HUES64 (cell line): ENCODE data around the gene MTM1.

Experiments
- H3K27ac ChIP-seq: 2 replicates; pipeline ENCODE4 v1.7.0; 2013; ENCODE audit warnings: low read depth, low read length, inconsistent platforms
- H3K27me3 ChIP-seq: 2 replicates; pipeline ENCODE4 v1.6.1; 2013; ENCODE audit warnings: mild to moderate bottlenecking, low read length; ENCODE audit not compliant: insufficient read depth
- H3K36me3 ChIP-seq: 2 replicates; pipeline ENCODE4 v1.6.1; 2013; ENCODE audit warnings: mild to moderate bottlenecking, low read length; ENCODE audit not compliant: insufficient read depth
- H3K4me1 ChIP-seq: 2 replicates; pipeline ENCODE4 v1.6.1; 2013; ENCODE audit warnings: mild to moderate bottlenecking, low read length, moderate library complexity; ENCODE audit not compliant: insufficient read depth
- H3K4me3 ChIP-seq: 2 replicates; pipeline ENCODE4 v1.5.1; 2013; ENCODE audit warnings: mild to moderate bottlenecking, low read length, moderate library complexity
- H3K9ac ChIP-seq: 2 replicates; pipeline ENCODE4 v1.6.1; 2013; ENCODE audit warnings: mild to moderate bottlenecking, low read depth, low read length
- H3K9me3 ChIP-seq: 2 replicates; pipeline ENCODE4 v1.6.1; 2013; ENCODE audit warnings: low read depth, low read length; ENCODE audit not compliant: insufficient read depth
- WGBS: fragments of 150-250, 120-280 bp; methylation state at CpG from one replicate; pipeline ENCODE4 v1.1.7; 2013; ENCODE audit warnings: missing lambda C conversion rate; 5-methylcytosine and 5-hydroxymethylcytosine counted together

The MTM1 gene

DNA sequence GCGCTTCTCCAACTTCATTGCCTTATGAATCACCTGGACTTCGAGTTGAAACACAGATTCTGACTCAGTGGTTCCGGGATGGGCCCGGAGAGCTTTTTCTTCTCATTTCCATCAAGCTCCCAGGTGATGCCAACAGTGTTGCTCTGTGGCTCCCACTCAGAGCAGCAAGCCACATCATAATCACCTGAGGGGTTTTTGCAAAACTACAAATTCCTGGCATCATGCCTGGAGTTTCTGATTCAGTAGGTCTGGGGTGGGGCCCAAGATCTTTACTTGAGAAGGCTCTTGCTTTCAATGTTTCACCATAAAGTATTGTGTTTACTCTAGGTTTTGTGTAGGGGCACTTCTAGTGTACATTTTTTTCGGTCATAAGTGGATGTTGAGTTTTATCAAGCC is 7.0 kb downstream of the MTM1 start:
- Histone ChIP-seq H3K27ac (peak overlapping the region; percentile 49; the same call in 1 of the 2 replicates), H3K27me3 (no peaks in the 10 kb centered on the region), H3K4me3 (no peak overlapping the region), H3K9ac (no peak overlapping the region), H3K4me1 (peaks cover 49% of the 10 kb centered on the region), H3K36me3 (no peaks in the 10 kb centered on the region), H3K9me3 (no peaks in the 10 kb centered on the region)
- 71% methylated on average over 4 of the region's 5 CpGs for WGBS

DNA sequence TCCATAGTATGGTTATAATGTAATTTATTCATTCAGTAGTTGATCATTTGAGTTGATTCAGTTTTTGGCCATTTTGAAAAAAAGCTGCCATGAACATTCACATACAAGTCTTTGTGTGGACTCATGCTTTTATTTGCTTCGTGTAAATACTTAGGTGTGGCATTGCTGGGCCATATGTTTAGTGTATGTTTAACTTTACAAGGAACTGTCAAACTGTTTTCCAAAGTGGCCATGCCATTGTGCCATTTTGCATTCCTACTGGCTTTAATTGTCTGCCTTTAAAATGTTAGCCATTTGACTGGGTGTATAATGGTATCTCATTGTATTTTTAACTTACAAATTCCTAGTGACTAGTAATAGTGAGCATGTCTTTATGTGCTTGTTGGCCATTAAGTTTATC is 8.8 kb downstream of the MTM1 start:
- Histone ChIP-seq H3K27ac (no peak overlapping the region), H3K27me3 (no peaks in the 10 kb centered on the region), H3K9ac (no peak overlapping the region), H3K4me1 (peaks cover 35% of the 10 kb centered on the region), H3K36me3 (no peaks in the 10 kb centered on the region), H3K9me3 (no peaks in the 10 kb centered on the region), H3K4me3 (no peak overlapping the region)
- WGBS: 94% methylated on average over 1 of the region's 1 CpG

DNA sequence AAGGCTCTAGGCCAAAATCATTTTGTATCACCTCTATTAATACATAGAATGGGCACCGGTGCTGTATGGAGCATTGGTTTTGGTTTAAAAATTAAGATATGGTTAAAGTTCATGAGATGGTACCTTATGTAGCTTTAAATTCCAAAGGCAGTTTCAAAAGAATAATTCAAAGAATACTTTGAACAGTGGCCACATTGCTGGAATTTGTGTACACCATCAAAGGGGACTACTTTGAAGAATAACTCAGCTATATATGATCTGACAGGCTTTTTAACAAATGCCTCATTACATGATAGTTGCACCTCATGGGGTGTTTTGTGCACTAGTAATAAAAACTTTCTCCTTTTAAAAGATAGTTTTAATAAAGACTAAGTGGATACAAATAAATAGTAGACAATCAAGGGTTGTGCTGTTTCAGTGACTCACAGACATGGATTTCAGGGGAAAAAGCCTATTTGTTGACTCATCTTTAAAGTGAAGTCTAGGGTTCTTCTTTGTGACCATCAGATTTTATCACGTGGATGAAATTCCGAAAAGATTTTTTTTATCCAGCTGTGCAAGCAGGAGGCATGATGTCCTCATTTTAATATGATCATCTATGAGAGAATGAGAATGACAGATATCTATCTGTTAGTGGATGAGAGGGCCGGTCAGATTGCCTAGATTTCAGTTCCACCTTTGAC is 12.8 kb downstream of the MTM1 start:
- WGBS: 83% methylated on average over 3 of the region's 4 CpGs
- Histone ChIP-seq H3K9ac (no peak overlapping the region), H3K27ac (no peak overlapping the region), H3K36me3 (no peaks in the 10 kb centered on the region), H3K9me3 (no peaks in the 10 kb centered on the region), H3K4me1 (no peaks in the 10 kb centered on the region), H3K27me3 (no peaks in the 10 kb centered on the region), H3K4me3 (no peak overlapping the region)

DNA sequence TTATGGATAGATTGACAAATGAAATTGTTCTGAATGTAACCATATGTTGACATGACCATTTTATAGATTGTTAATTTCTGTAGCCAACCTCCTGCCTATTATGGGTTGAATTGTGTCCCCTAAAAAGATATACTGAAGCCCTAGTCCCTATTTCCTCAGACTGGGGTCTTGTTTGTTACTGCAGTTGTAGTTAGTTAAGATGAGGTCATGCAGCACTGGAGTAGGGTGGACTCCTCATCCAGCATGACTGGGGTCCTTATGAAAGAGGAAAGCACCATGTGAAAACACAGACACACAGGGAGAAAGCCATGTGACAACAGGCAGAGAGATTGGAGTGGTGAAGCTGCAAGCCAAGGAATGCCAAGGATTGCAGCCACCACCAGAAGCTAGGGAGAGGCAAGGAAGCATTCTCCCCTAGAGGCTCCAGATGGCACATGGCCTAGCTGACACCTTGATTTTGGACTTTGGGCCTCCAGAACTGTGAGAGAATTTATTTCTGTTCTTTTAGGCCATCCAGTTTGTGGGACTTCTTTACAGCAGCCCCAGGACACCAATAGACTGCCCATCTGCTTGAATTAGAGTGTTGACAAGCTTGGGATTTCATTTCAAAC is 14.0 kb downstream of the MTM1 start:
- H3K9ac ChIP-seq: no peak overlapping the region
- H3K27me3 ChIP-seq: no peaks in the 10 kb centered on the region
- H3K9me3 ChIP-seq: no peaks in the 10 kb centered on the region
- no peaks in the 10 kb centered on the region for H3K4me1 ChIP-seq
- H3K27ac ChIP-seq: no peak overlapping the region
- H3K36me3 ChIP-seq: no peaks in the 10 kb centered on the region
- H3K4me3 ChIP-seq: no peak overlapping the region

DNA sequence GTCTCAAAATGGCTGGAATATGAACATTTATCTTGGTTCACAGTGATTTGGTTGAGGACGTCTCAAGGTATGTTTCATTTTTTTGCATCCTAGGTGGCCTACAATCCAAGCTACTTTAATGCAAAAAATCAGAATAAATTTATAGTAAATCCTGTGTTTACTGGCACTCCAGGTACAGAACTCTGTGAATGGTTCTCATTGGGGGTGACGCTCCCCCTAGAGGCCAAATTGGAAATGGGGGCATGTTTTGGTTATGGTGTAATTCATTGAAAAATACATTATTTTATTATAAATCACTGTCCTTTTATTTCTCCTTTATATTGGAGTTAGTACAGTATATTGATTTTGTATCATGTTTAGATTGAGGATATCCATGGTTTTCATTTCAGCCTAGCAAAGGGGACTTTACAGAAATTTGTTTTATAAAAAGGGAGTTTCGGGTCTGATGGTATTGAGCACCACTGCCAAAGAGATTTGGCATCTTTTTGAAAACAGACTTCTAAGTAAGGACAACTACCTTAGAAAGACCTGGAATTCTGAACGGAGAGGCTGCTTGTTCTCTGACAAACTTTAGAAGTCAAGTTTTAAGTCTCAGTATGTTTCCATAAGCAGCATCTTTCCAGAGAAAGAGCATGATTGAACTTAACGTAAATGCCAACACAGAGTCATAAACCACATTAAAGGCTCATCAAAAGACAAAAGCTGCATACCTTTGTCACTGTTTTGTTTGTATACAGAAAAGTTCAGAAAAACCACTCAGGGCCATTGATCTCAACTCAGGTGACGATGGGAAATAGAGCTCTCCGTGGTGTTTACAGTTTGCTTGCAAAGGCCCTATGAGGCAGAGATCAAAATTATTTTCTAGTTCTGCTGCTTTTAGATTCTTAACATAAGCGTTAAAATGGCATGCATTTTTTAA is 19.4 kb downstream of the MTM1 start:
- Histone ChIP-seq H3K4me3 (no peak overlapping the region), H3K4me1 (no peaks in the 10 kb centered on the region), H3K36me3 (no peaks in the 10 kb centered on the region), H3K9me3 (no peaks in the 10 kb centered on the region), H3K27me3 (no peaks in the 10 kb centered on the region), H3K9ac (no peak overlapping the region), H3K27ac (no peak overlapping the region)
- 87% methylated on average over 7 of the region's 8 CpGs for WGBS

DNA sequence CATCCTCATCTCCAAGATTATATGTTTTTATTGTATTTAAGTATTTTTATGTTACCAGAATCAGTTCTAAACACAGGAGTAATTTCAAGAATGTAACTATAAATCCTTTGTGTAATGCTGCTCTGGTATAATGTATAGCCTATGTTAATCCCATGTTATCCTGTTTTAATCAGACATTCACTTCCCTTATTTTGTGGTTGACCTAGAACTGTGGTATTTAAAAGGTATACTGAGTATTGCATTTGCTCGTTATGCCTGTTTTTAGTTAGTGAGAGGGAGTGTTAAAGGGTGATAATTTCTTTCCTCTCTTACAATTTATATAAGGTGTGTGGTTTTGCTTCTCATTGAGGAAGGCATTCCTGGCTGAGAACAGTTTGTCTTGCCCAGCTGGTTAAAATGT is 26.2 kb downstream of the MTM1 start:
- no peak overlapping the region for H3K27ac ChIP-seq
- no peak overlapping the region for H3K9ac ChIP-seq
- no CpG with 5 or more reads among the region's 1 CpG for WGBS
- H3K27me3 ChIP-seq: no peaks in the 10 kb centered on the region
- peaks cover 7% of the 10 kb centered on the region for H3K4me1 ChIP-seq
- no peaks in the 10 kb centered on the region for H3K36me3 ChIP-seq
- no peak overlapping the region for H3K4me3 ChIP-seq
- no peaks in the 10 kb centered on the region for H3K9me3 ChIP-seq

DNA sequence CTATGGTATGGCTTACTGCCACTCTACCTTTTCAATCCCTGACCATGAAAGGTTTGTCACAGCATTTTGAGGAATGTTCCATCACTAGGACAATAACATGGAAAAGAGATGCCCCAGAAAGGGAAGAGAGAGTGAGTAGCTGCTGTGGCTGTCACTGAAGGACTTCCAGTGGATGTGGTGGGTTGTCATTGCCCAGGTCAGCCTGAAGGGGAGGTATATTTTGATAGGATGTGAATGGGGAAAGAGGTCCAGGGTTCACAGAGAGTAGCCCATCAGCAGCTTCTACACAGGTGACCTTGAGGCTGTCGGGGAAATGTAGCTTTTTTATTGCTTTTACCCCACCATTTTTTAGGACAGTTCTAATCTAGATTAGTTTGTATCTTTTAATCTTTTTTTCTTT is 30.8 kb downstream of the MTM1 start:
- H3K27me3 ChIP-seq: no peaks in the 10 kb centered on the region
- H3K4me1 ChIP-seq: peaks cover 7% of the 10 kb centered on the region
- no peak overlapping the region for H3K27ac ChIP-seq
- H3K9ac ChIP-seq: no peak overlapping the region
- H3K4me3 ChIP-seq: no peak overlapping the region
- H3K9me3 ChIP-seq: no peaks in the 10 kb centered on the region
- WGBS: 100% methylated on average over 1 of the region's 1 CpG
- H3K36me3 ChIP-seq: peaks cover 2% of the 10 kb centered on the region; the same call in 1 of the 2 replicates

DNA sequence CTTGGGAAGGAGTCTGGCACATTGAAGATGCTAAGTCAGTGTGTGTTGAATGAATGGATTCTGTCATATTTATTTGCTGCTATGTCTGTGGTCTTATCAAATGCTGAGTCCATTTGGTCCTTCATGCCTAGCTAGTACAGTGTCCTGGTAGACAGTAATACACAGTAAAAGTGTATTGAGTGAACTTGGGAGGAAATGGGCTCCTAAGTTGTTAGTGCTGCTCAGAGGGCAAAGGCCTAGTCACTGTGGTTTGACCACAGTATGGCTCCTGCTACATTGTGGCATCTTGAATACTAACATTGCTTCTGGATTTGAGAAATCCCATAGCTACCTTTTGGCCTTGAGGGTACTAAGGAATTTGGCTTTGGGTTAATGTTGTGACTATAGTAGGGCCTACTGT is 33.9 kb downstream of the MTM1 start:
- no peaks in the 10 kb centered on the region for H3K4me1 ChIP-seq
- H3K9me3 ChIP-seq: no peaks in the 10 kb centered on the region
- H3K27me3 ChIP-seq: no peaks in the 10 kb centered on the region
- H3K9ac ChIP-seq: no peak overlapping the region
- peaks cover 2% of the 10 kb centered on the region; the same call in 1 of the 2 replicates for H3K36me3 ChIP-seq
- H3K27ac ChIP-seq: no peak overlapping the region
- no peak overlapping the region for H3K4me3 ChIP-seq

DNA sequence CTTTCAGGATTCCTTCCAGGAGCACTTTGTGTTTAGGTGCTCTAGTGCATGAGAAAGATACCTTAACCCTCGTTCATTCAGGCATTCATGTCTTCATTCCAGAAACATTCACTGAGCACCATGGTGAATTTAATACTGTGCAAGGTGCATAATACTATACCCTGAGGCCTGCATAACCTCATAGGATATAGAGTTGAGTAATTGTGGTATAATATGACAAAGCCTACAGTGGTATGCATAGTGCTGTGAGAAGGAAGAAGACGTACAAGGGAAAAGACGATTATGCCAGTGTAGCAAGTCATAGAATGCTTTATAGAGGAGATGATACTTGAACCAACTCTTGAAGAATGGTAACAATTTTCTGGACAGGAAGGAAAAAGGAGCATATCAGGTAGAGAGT is 34.3 kb downstream of the MTM1 start:
- WGBS: 93% methylated on average over 2 of the region's 3 CpGs
- peaks cover 2% of the 10 kb centered on the region; the same call in 1 of the 2 replicates for H3K36me3 ChIP-seq
- H3K27ac ChIP-seq: no peak overlapping the region

DNA sequence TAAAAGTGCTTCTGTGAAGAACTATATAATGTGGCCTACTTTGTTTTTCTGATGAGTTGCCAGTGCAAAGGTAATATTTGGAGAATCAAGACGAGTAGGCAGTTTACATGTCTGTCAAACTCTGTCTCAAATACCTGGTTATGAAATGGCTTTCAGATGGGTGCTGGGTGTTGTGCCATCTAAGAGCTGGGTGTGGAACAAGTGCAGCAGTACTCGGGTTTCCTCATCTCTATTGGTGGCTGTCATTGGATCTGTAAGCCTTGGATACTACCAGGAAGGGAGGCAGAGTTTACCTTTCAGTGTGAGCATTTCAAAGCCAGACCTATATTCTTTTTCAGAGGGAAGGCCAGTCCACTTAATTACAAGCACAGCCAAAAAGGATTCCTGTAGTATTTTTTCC is 37.2 kb downstream of the MTM1 start:
- H3K27ac ChIP-seq: no peak overlapping the region
- no peak overlapping the region for H3K9ac ChIP-seq
- 86% methylated on average over 2 of the region's 2 CpGs for WGBS
- no peak overlapping the region for H3K4me3 ChIP-seq
- no peaks in the 10 kb centered on the region for H3K36me3 ChIP-seq
- H3K4me1 ChIP-seq: no peaks in the 10 kb centered on the region
- H3K27me3 ChIP-seq: no peaks in the 10 kb centered on the region
- H3K9me3 ChIP-seq: no peaks in the 10 kb centered on the region

More for the DNA sequence above, 34.3 kb downstream of the MTM1 start:
- Histone ChIP-seq H3K9me3 (no peaks in the 10 kb centered on the region), H3K4me1 (no peaks in the 10 kb centered on the region), H3K9ac (no peak overlapping the region), H3K4me3 (no peak overlapping the region), H3K27me3 (no peaks in the 10 kb centered on the region)

DNA sequence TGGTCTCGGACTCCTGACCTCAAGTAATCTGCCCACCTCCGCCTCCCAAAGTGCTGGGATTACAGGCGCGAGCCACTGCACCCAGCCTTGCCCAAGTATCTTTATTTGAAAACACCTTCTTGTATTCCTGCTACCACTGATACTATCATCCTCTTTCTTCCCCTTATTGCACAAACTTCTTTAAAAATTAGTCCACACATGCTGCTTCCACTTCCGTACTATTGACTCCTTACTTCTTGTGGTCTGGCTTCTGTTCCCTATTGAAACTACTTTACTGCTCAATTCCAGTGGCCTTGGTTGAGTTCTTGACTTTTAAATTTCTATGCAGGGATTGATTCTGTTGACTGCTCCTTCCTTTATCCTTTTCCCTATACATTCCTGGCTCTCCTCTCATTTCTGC is 38.8 kb downstream of the MTM1 start:
- H3K36me3 ChIP-seq: no peaks in the 10 kb centered on the region
- no peaks in the 10 kb centered on the region for H3K9me3 ChIP-seq
- WGBS: 97% methylated on average over 5 of the region's 5 CpGs
- H3K4me3 ChIP-seq: no peak overlapping the region
- no peak overlapping the region for H3K27ac ChIP-seq
- no peak overlapping the region for H3K9ac ChIP-seq
- H3K4me1 ChIP-seq: no peaks in the 10 kb centered on the region
- no peaks in the 10 kb centered on the region for H3K27me3 ChIP-seq
